OCI-M2 (cell line): ENCODE measurements around the gene FAM210A.
"Not testable (repeated sequence)": the region's sequence is repeated elsewhere in the genome, so short reads cannot be mapped to it uniquely, and the experiment has no call there.

Experiments
- DNase-seq: peaks from one replicate; lab custom pipeline; 2025; ENCODE audit not compliant: unreplicated experiment; lab: John Stamatoyannopoulos, UW

The FAM210A gene, protein sequence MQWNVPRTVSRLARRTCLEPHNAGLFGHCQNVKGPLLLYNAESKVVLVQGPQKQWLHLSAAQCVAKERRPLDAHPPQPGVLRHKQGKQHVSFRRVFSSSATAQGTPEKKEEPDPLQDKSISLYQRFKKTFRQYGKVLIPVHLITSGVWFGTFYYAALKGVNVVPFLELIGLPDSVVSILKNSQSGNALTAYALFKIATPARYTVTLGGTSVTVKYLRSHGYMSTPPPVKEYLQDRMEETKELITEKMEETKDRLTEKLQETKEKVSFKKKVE

DNA sequence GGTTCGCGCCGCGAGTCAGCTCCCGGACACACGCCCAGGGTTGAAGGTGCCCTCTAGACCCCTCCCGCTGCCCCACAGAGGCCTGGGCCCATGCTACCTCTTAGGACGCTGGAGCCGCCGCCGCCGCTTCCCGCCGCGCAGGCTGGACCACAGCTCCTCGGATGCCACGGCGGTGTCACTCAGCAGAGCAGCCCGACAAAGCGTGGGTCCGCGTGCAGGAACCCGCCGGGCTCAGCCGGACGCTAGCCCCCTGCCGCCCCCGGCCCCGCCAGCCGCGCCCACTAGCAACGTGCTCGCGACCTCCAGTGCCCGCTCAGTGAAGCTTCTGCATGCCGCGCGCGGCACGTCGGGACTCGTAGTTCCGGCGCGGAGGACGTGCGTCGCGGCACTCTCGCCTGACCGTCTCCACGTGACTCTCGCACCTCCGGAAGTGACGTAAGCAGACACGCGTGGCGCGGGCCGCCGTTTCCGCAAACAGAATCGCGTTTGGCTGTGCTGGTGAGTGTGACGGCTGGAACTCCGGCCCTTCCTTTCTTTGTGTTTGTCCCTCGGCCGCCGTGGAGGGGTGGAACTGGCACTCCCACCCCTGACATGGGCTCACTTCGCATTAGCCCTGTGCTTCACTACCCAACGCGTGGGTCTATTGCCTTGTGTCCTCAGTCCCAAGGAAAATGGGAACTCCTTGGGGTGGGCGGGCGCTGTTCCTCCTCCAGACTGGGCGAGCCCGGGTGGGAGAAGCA is at the start of gene FAM210A, which contains the start of gene RNMT:
FAM210A (minus strand) TSS at position 327 of the 740 bp plus-strand sequence. CDS start 44,481 bp downstream, outside the sequence.
RNMT (plus strand) TSS at position 442 of the 740 bp plus-strand sequence. CDS start 4,845 bp downstream, outside the sequence.
- DNase-seq = peak; percentile 46

DNA sequence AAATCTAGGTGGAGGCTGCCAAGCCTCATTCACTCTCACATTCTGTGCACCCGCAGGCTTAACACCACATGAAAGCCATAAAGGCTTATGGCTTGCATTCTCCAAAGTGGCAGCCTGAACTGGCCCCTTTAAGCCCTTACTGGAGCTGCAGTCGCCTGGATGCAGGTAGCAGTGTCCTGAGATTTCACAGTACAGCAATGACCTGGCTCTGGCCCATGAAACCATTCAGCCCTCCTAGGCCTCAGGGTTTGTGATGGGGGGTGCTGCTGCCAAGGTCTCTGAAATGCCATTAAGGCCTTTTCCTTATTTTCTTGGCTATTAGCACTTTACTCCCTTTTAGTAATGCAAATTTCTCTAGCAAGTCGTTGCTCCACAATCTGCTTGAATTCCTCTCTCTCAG is 48.7 kb upstream of the FAM210A start:
- no peak for DNase-seq

DNA sequence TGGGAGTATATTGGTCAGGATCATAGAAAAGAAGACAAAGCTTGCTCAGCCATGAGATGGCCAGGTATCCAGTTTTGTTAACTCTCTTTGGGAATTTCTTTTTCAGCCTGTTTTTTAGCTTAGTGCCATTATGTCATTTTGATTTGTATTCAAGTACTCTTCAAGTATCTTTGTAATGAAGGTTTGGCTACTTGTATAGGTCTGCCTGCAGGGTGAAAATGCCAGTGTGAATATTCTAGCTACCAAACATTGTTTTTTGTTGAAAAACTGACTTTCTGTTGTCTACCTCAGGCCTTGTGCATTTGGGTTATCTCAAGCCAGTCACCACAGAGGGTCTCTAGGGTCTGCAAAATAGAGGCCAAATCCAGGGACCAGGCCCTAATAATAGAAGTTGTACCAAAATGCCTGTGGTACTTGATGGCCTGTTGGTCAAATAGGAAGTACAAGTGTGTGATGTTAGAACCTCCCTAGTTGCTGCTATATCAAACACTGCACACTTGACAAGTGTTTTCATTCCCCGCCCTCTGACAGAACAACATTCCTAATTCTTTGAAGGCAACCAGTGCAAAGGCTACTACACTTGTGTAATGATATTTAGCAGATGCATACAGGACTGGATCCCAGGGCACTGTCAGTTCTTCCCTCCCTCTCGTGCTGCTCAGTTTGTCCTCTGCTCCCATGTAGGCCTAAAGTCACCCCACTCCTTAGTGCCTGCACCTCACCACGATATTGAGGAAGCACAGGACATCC is 36.5 kb upstream of the FAM210A start:
- DNase-seq = no peak

DNA sequence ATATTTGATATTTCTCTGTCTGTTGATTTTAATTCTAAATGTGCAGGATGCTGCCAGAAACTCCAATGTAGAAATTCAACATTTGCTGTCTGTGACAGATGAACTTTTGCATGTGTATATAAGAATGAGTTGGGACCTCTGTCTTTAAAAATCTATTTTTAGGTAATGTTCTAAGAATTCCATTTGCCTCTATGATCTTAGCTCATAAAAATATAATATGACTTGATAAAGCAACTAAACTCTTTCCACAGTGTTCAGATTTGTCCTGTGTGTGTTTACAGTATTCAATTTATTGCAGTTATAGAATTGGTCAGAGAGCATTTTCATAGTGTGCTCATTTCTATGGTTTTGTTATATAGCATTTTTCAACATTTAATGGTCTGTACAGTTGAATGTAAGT is 33.7 kb upstream of the FAM210A start:
- no peak for DNase-seq

DNA sequence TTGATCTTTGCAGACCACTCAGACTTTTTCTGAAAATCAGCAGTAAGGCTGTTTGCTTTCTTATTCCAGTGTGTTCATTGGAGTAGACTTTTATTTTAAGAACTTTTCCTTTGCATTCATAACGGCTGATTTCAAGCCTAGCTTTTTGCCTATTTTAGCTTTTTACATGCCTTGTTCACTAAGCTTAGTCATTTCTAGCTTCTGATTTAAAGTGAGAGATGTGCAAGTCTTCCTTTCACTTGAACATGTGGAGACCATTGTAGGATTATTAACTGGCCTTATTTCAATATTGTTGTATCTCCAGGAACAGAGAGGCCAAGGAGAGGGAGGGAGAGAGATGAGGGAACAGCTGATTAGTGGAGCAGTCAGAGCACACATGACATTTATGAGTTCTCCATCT is 32.3 kb upstream of the FAM210A start:
- no peak for DNase-seq

DNA sequence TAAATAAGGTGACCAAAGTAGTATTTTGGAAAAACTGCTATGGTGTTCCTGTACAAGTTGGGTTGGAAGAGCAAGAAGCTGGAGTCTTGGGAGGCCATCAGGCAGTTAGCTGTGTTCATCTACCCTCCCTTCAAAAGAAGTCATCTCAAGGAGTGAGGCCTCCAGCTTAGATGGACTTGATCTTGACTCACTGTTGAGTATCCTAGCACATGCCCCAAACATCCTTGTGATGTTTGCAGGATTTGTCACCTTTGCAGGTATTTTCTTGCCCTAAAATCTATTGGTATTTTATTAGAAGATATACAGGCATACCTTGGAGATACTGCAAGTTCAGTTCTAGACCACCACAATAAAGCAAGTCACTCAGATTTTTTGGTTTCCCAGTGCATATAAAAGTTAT is 30.3 kb upstream of the FAM210A start:
- no peak for DNase-seq

DNA sequence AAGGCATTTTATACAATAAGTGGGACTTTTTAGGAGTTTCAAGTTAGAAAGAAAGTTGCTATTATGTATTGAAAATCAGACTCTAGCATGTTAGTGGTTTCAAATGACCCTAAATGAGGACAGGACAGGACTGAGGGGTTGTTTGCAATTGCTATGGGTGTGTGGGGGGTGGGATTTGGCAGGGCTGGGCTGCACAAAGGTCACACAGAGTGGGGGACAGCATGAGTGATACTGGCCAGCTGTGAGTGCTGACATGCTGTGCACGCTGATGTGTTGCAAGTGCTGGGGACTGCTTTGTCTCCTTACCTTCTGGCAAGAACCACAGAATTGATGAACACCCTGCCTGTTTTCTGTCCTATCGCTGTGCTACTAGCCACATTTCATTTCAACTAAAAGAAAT is 29.9 kb upstream of the FAM210A start:
- DNase-seq = no peak

DNA sequence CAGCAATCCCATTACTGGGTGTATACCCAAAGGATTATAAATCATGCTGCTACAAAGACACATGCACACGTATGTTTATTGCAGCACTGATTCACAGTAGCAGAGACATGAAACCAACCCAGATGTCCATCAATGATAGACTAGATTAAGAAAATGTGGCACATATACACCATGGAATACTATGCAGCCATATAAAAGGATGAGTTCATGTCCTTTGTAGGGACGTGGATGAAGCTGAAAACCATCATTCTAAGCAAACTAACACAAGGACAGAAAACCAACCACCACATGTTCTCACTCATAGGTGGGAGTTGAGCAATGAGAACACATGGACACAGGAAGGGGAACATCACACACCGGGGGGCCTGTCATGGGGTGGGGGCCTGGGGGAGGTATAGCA is 25.2 kb upstream of the FAM210A start:
- DNase-seq = not testable (repeated sequence)

DNA sequence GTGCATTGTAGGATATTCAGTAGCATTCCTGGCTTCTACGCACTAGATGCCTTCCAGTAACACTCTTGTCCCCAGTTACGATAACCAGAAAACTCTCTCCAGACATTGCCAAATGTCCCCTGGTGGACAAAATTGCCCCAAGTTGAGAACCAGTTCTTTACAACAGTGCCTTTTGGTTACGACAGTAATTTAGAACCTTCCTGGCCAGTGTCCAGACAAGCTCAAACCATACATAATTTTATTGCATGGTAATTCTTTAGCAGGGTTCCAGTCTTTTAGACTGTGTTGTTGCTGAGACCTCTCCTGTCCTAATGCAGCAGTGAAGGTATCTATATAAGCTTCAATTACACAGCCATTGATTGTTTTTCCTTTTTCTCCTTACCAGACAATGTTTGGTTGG is 20.3 kb upstream of the FAM210A start:
- no peak for DNase-seq

DNA sequence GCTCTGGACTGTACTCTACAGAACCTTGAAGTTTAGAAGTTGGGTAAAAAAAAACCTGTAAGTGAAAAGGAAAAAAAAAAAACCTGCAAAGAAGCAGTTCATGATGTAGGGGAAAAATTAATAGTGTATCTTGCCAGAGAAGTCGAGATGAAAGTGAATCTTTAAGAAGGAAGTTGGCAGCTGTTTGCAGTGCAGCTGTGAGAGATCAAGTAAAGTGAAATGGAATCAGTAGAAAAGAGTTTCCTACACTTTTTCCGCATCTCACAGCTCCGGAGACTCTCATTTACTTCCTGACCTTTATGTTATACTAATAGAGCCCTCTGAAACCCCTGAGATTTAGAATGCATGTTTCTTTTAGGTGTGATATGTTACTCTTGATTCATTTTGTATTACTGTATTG is 19.3 kb upstream of the FAM210A start:
- no peak for DNase-seq

DNA sequence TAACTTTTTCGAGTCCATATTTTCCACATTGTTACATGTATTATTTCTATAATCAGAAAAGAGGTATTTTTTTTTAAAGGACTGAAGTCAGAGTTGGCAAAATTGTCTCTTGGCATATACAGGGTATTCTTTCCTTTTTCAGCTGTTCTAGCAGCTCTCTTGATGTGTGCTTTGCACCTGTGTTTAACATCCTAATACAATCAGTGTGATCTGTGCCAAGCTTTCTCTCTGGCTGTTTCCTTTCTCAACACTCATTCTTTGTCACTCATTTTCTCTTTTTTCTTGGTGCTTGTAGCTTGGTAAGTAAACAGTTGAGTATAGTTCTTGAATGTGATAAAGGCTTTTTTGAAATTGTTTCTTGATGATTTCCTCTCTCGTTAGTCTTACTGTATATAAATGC is 9.3 kb upstream of the FAM210A start:
- DNase-seq = no peak

DNA sequence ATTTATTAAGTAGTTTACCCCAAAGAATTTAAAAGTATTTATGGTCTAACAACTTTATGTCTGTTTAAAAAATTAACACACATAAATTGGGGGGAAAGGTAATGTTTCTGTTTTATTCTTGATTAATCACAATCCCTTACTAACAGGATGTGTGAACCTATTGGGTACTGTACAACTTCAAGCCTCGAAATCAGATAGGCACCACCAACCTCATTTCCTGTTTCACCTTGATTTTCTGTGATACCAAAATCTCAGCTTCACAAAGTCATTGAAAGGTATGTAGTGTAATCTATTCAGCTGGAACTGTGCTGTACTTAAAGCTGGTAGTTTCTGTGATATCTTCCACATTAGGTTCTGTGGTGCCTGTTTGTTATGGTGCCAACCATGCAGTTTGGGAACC is 4.1 kb upstream of the FAM210A start:
- no peak for DNase-seq

DNA sequence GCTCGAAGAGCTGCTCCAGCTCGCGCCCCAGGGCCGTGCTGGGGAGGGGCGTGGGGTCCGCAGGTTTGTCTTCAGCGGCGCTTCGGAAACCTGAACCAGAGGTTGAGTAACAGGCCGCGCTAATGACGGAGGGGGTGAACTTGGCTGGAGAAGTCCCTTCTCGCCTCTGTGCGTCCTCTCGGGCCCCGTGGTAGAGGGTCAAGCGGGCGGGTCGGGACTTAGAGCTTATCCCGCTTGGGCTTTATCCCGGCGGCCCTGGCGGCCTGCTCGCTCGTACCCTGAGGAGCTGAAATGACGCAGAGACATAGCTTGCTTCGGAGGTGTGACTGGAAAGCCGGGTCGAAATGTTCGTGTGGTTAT is 594 bp upstream of the FAM210A start:
- no peak for DNase-seq

DNA sequence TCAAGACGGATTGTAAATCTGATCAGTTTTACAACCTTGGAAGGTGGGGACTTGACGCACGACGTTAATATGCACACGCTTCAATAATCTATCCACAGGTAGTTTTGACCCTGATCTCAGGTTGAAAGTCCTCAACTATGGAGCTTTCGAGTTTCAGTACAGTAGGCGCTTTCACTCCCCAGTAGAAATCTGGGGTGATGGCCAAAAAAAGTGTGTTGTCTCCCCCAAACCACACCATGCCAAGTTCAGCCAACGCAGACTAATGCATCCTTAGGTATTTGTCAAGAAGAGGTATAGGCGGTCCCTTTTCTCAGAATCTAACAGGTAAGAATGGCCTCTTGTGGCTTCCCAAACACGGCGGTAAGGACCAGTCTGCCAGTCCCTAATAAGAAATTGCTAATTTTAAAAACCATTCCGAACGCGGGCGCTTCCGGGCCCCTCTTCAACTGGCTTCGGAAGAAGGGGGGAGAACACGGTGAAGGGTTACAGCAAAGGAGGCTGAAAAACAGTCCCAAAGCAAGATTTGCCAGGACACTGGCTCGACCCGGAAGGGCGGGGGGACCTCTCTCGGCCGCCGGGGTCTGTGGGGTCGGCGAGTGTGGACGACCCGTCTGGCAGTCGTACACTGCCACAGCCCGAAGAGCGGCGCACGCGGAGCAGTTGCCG is 659 bp downstream of the FAM210A start:
- DNase-seq = no peak

DNA sequence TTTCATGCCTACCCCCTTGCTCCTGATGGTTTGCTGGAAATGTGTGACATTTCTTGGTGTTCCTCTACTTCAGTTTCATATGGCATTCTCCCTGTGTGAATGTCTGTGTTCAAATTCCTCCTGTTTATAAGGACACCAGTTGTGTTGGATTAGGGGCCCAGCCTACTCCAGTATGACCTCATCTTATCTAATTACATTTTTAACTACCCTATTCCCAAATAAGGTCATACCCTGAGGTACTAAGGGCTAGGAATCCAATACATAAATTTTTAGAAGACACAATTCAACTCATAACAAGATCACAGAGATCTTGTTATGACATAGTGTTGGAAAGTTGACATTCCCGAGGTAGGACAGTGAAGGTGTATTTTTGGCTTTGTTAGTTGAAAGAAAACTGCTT is 5.5 kb downstream of the FAM210A start:
- no peak for DNase-seq

DNA sequence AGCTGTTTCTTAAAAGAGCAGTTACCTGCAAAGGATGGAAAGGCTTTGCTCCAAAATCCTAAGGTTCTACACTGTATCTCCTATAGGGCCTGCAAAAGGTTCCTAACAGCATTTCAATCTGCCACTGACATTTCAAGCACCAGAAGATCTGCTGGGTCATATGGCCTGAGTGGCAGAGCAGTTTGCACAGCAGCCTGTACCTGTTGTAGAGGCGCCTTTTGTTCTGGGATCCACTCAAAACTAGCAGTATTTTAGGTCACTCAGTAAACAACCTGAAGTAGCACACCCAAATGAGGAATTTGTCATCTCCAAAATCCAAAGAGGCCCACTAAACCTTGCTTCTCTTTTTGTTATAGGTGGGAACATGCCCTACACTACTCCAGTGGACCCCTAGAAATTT is 6.2 kb downstream of the FAM210A start:
- no peak for DNase-seq

DNA sequence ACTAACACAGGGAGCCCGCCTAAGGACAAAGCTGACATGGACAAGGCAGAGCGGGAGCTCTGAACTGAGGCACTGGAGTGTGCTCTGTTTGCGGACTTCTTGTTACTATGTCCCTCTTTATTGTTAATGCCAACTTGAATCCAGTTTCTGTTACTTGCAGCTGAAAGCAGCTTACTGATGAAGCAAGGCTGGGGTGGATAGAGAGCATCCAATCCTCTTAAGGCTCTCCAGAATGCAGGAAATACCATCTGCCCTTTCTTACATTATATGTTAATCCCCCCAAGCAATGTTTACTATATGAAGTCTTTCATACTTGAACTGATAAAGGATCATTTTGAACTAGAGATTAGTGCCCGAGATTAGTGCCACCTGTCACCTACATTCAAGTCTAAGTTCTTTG is 9.4 kb downstream of the FAM210A start:
- DNase-seq = no peak

DNA sequence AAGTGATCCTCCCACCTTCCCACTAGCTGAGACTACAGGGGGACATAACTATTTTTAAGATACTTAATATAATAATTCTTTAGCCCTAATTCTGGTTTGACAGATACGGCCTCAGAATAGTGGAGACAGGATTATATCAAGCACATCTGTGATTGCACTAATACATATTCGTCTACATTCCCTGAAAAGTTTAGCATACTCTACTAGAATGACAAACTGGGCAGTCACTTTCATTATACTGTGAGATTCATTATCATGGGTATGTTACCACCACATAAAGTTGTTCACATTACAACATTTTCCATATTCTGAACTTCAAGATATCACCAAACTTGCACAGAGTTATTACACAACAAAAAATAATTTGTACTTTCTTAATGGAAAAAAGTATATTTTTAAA is 11.0 kb downstream of the FAM210A start:
- no peak for DNase-seq

DNA sequence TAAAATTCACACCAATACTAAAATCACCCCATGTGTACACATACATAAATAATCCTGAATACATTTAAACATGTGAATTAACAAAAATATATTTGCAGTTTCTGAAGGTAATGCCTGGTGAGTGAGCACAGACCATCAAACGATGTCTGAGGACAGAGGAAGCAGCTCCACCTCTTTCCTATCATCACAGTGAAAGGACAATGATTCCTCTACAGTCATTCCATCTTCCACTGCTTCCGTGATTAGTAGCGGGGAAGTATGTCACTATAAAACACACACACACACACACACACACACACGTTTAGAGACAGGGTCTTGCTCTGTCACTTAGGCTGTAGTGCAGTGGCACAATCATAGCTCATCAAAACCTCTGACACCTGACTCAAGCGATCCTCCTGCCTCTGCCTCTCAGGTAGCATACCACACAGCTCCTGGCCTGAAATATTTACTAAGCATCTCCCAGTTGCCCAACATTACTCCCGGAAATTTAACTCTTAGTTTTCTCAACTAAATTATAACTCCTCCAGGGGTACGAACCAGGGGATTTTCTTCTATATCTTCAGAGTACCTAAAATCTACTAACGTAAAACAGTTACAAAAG is 12.8 kb downstream of the FAM210A start:
- no peak for DNase-seq

DNA sequence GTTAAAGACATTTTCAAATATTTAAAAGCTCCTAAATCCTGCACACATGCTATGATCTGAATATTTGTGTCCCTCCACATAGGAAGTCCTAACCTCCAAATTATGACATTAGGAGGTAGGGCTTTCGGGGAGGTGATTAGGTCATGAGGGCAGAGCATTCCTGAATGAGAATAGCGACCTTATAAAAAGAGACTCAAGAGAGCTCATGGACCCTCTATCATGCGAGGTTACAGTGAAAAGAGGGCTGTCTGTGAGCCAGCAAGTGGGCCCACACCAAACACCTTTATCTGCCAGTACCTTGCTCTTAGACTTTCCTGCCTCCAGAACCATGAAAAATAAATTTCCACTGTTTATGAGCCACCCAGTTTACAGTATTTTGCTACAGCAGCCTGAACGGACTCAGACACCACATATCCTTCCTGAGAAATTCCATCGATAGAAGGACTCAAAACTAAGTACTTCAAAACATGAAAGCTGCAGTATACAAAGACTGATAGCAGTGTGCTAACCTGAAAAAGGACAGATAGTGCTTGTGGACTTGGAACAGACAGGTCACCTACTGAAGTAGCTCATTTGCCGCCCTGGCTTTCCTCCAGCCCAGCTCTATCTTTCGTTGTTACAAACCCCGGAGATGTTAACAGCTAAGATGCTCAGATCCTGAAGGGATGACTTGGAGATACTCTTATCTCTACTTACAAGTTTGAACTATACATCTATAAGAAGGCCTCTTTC is 13.8 kb downstream of the FAM210A start:
- DNase-seq = no peak
